ENCODE results near the gene SLC35G2.
"Not testable (repeated sequence)": the region's sequence is repeated elsewhere in the genome, so short reads cannot be mapped to it uniquely, and the experiment has no call there.

The SLC35G2 gene

GRCh38 chr3:136818769-136819391 lies at the start of gene SLC35G2:
Gene SLC35G2, plus strand, starts transcription at chr3:136819126. Its CDS starts 35,335 bp downstream, at chr3:136854461.
- no peak for DNase-seq

- DNase-seq, result no peak
Observed at GRCh38 chr3:136772709-136773108, 46.2 kb upstream of the SLC35G2 start.

GRCh38 chr3:136778865-136779264 lies 40.1 kb upstream of the SLC35G2 start:
- DNase-seq, result no peak

- DNase-seq, result no peak
Observed at GRCh38 chr3:136780741-136781140, 38.2 kb upstream of the SLC35G2 start.

GRCh38 chr3:136783708-136784191 lies 35.2 kb upstream of the SLC35G2 start:
- no peak for DNase-seq

- DNase-seq, result peak; percentile 20
Observed at GRCh38 chr3:136787349-136787748, 31.6 kb upstream of the SLC35G2 start.

GRCh38 chr3:136788154-136788553 lies 30.8 kb upstream of the SLC35G2 start:
- no peak for DNase-seq

GRCh38 chr3:136789976-136790375 lies 28.9 kb upstream of the SLC35G2 start:
- DNase-seq, result no peak

- no peak for DNase-seq
Observed at GRCh38 chr3:136790786-136791185, 28.1 kb upstream of the SLC35G2 start.

GRCh38 chr3:136792556-136793330 lies 26.2 kb upstream of the SLC35G2 start:
- no peak for DNase-seq

GRCh38 chr3:136801146-136801545 lies 17.8 kb upstream of the SLC35G2 start:
- not testable (repeated sequence) for DNase-seq

- DNase-seq, result no peak
Observed at GRCh38 chr3:136802481-136802996, 16.4 kb upstream of the SLC35G2 start.

GRCh38 chr3:136804141-136804540 lies 14.8 kb upstream of the SLC35G2 start:
- no peak for DNase-seq

GRCh38 chr3:136804813-136805212 lies 14.1 kb upstream of the SLC35G2 start:
- no peak for DNase-seq

GRCh38 chr3:136805795-136806194 lies 13.1 kb upstream of the SLC35G2 start:
- DNase-seq, result no peak

GRCh38 chr3:136811701-136812100 lies 7.2 kb upstream of the SLC35G2 start:
- no peak for DNase-seq

GRCh38 chr3:136817448-136817847 lies 1.5 kb upstream of the SLC35G2 start:
- no peak for DNase-seq

- DNase-seq, result no peak
Observed at GRCh38 chr3:136818191-136818768, 646 bp upstream of the SLC35G2 start.

GRCh38 chr3:136819392-136819730 lies 435 bp downstream of the SLC35G2 start:
- no peak for DNase-seq

- DNase-seq, result peak; percentile 25
Observed at GRCh38 chr3:136819731-136820679, 1.1 kb downstream of the SLC35G2 start.

- DNase-seq, result no peak
Observed at GRCh38 chr3:136831461-136831860, 12.5 kb downstream of the SLC35G2 start.

- no peak for DNase-seq
Observed at GRCh38 chr3:136835089-136835812, 16.3 kb downstream of the SLC35G2 start.
